GM13977 (cell line): ENCODE measurements around the gene APCDD1.

ENCODE experiments used
- DNase-seq: peaks from one replicate; pipeline ENCODE4 v3.0.0; 2012; ENCODE audit warnings: low spot score
- in situ Hi-C: fragments of 300-500 bp; cut with MboI; formaldehyde crosslinking; loops from one replicate; pipeline ENCODE4 v1.12.0; 2022; ENCODE audit warnings: low sequenced_read_pairs, low pct_unique_long_range_greater_than_20kb, mixed read lengths, inconsistent platforms; ENCODE audit not compliant: unreplicated experiment
- TF ChIP-seq, protein P1 (sequence below): IDR thresholded peaks from 2 replicates; pipeline ENCODE4 v1.5.1; 2012; ENCODE audit warnings: mild to moderate bottlenecking, control low read depth; ENCODE audit not compliant: insufficient read depth; ENCODE audit errors: extremely low read depth, missing control alignments

Gene APCDD1

DNA sequence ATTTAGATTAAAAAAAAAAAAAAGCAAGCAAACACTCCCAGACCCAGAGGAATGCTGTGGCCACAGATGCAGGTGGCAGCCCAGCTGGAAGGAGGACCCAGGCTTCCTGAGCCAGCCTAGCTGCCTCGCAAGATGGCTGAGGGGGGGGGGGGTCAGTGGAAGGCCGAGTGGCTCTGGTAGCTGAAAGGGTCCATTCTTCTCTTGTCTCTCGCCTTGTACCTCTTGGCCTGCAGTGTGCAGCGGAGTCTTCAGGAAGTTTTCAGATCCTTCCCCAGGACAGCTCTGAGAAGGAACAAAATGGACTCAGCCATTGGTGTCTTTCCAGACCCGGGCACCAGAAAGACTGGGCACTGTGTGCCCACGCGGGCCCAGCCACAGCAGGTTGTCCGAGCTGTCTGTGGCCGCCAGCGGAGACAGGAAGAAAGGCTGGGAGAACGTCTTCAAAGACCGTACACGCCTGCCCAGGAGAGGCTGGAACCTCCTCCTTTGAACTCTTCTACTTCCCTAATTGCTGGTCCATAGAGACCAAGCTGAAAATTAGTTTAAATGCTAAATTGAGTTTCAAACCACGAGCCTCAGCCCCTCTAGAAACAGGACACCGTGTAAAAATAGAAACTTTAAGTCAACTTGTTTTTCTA, 21.3 kb downstream of the APCDD1 start:
- in situ Hi-C loops, result no loop called here
- TF ChIP-seq, protein P1, sequence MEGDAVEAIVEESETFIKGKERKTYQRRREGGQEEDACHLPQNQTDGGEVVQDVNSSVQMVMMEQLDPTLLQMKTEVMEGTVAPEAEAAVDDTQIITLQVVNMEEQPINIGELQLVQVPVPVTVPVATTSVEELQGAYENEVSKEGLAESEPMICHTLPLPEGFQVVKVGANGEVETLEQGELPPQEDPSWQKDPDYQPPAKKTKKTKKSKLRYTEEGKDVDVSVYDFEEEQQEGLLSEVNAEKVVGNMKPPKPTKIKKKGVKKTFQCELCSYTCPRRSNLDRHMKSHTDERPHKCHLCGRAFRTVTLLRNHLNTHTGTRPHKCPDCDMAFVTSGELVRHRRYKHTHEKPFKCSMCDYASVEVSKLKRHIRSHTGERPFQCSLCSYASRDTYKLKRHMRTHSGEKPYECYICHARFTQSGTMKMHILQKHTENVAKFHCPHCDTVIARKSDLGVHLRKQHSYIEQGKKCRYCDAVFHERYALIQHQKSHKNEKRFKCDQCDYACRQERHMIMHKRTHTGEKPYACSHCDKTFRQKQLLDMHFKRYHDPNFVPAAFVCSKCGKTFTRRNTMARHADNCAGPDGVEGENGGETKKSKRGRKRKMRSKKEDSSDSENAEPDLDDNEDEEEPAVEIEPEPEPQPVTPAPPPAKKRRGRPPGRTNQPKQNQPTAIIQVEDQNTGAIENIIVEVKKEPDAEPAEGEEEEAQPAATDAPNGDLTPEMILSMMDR, result no peak

DNA sequence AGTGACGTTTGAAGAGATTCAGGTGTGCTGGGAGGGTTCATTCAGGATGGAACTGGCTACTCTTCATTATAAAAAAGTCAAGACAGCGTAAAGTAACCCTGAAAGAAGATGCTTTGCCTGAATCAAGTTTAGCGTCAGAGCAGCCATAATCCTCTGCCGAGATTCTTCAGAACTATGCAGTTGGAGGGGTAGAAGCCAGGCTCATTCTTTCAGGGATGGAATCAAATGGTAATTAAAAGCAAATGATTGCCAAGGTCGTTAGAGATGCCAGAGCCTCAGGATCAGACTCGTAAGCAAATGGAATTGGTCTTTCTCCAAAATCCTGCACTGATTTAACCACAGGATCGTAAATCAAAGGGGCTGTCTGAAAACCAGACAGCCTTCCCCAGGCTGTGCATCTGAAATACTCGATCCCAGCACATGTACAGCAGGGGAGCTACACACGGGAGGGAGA, 21.9 kb downstream of the APCDD1 start:
- TF ChIP-seq, protein P1, result no peak
- in situ Hi-C loops, result no loop called here
- DNase-seq, result no peak

More for the DNA sequence above, 21.3 kb downstream of the APCDD1 start:
- no peak for DNase-seq

DNA sequence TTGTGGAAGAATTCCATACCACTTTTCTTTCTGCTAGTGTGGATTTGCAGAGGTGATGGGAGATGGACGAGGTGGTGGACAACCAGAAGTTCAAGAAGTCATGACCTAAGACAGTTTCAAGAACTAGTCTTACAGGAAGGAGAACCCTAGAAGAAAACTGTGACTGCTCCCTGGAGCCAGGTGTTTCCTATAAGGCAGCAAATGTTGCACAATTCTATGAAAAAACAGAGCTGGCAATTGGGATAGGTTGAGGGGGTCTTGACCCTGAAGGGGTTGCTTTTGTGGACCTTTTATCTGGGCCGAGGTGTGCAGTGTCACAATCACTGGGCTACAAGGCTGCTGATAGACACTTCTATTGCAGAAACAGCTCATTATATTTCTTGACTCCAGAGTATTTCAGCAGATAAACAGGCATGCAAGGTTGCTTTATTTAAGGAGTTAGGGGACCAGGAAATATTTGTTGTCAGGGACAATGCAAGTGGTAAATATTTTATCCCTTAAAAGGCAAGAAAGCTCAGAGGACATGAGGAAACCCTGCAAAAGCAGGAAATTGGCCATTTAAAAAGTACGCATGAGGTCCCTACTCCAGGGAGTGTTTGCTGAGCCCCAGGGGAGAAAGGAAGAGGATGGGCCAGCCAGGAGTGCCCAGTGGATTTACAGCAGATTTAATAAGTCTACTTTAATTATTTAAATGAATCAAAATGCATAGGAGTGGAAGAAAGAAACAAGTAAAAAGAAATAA, 22.9 kb downstream of the APCDD1 start:
- in situ Hi-C loops, result no loop called here
- TF ChIP-seq, protein P1, result no peak
- peak; percentile 20 for DNase-seq

DNA sequence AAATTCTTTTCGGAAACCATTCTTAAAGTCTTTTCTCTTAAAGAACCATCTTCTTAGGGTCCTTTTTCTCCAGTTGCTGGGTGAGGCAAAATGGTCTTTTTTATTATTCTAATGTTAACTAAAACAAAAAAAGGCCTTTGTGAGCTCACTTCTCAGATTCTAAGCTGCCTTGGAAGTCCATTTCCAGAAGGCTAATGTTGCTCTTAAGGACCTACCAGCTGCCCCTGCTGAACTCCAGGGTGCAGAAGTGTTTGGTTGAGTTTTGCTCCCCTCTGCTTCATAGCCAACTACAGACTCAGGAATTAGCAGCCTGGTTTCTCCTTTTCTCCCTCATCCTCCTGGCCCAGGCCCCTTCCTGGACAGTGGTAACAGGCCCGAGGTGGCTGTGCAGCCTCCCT, 23.4 kb downstream of the APCDD1 start:
- TF ChIP-seq, protein P1, result no peak
- in situ Hi-C loops, result no loop called here
- no peak for DNase-seq

DNA sequence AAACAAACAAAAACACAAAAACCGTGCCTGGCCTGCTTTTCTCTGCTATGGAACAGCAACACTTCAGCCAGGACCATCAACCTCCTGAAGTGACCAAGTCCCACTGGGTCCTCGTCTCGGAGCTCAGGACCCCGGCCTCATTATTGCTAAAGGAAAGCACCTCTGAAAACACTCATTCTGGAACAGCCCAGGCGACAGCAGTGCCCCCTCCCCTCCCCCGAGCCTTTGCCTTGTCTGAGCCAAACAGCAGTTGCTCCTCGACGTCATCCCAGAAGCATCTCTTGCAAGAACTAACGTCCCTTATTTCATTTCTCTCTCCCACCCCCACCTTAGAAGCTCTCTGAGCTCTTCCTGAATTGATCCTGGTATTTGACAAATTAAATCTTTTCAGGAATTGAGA, 27.4 kb downstream of the APCDD1 start:
- DNase-seq, result no peak
- in situ Hi-C loops, result no loop called here
- TF ChIP-seq, protein P1, result no peak

DNA sequence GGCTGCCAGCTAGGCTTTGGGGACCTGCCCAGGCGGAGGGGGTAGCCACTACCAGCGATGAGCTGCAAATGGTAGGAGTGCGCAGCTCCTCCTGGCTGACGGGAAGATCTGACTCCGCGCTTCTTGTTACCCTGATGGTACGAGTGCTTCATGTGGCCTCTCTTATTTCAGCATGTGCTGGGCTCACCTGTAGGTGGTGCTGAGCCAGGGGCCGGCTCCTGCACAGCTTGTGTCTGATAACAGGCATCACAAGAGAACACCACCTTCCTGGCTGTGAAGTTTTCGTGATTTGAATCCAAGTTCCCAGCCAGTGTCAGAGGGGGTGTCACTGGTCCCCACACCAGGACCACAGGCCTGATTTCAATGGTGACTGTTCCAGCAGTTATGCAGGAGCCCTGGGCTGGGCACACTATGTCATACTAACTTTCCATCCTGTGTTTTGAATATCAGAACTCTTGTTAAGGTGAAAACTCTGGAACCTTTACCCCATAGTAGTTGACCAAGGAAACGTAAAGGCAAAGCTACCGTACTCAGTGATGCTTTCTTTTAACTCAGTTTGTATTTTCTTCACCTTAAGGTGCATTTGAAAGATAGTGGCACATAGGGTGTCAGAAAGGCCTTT, 28.0 kb downstream of the APCDD1 start:
- TF ChIP-seq, protein P1, result peak; percentile 36
- in situ Hi-C loops, result no loop called here
- no peak for DNase-seq
